Erythroblast (primary cell): Measurements from ENCODE around the gene TMA7.

ENCODE experiments used
- GATA1 ChIP-seq: IDR thresholded peaks from 2 replicates; pipeline ENCODE4 v1.6.1; 2011; ENCODE audit warnings: low read depth, mild to moderate bottlenecking, control low read depth, low read length, moderate library complexity
- POLR2A ChIP-seq: IDR thresholded peaks from 2 replicates; pipeline ENCODE4 v1.6.1; 2011; ENCODE audit warnings: mild to moderate bottlenecking, low read length

GRCh38 chr3:48446425-48447193, 6.6 kb downstream of the TMA7 start, which contains the start of gene ATRIP:
- peak; percentile 94 for TF ChIP-seq POLR2A
- TF ChIP-seq GATA1: no peak
